ENCODE measurements around the gene CORIN.
"Not testable (repeated sequence)": the region's sequence is repeated elsewhere in the genome, so short reads cannot be mapped to it uniquely, and the experiment has no call there.

The CORIN gene

GRCh38 chr4:47701286-47701685 is 136.6 kb downstream of the CORIN start:
- H3K4me3 ChIP-seq (ENCODE audit: low read length in 2 of 2) = no peak overlapping the region
- H3K9ac ChIP-seq (ENCODE audit: low read depth in 1 of 2, low read length in 2 of 2) = no peak overlapping the region
- no peaks in the 10 kb centered on the region for H3K4me1 ChIP-seq (ENCODE audit: control insufficient read depth in 2 of 2, insufficient read depth in 2 of 2, low read length in 2 of 2)
- no peaks in the 10 kb centered on the region for H3K9me3 ChIP-seq (ENCODE audit: control insufficient read depth in 2 of 2, low read length in 2 of 2)
- no peaks in the 10 kb centered on the region for H3K36me3 ChIP-seq (ENCODE audit: control insufficient read depth in 2 of 2, insufficient read depth in 2 of 2, low read length in 2 of 2)
- no peaks in the 10 kb centered on the region for H3K27me3 ChIP-seq (ENCODE audit: control insufficient read depth in 2 of 2, insufficient read depth in 2 of 2, low read length in 2 of 2)
- no peak overlapping the region for H3K27ac ChIP-seq (ENCODE audit: low read depth in 2 of 2, low read length in 2 of 2)

GRCh38 chr4:47698837-47699236 is 139.0 kb downstream of the CORIN start:
- Histone ChIP-seq H3K9ac (ENCODE audit: low read depth in 1 of 2, low read length in 2 of 2) (no peak overlapping the region), H3K36me3 (ENCODE audit: control insufficient read depth in 2 of 2, insufficient read depth in 2 of 2, low read length in 2 of 2) (no peaks in the 10 kb centered on the region), H3K9me3 (ENCODE audit: control insufficient read depth in 2 of 2, low read length in 2 of 2) (no peaks in the 10 kb centered on the region)

GRCh38 chr4:47696823-47697222 is 141.0 kb downstream of the CORIN start:
- Histone ChIP-seq H3K27ac (ENCODE audit: low read depth in 2 of 2, low read length in 2 of 2) (no peak overlapping the region), H3K4me1 (ENCODE audit: control insufficient read depth in 2 of 2, insufficient read depth in 2 of 2, low read length in 2 of 2) (no peaks in the 10 kb centered on the region), H3K27me3 (ENCODE audit: control insufficient read depth in 2 of 2, insufficient read depth in 2 of 2, low read length in 2 of 2) (no peaks in the 10 kb centered on the region), H3K9ac (ENCODE audit: low read depth in 1 of 2, low read length in 2 of 2) (no peak overlapping the region), H3K36me3 (ENCODE audit: control insufficient read depth in 2 of 2, insufficient read depth in 2 of 2, low read length in 2 of 2) (no peaks in the 10 kb centered on the region), H3K9me3 (ENCODE audit: control insufficient read depth in 2 of 2, low read length in 2 of 2) (no peaks in the 10 kb centered on the region), H3K4me3 (ENCODE audit: low read length in 2 of 2) (no peak overlapping the region)

More at GRCh38 chr4:47698837-47699236, 139.0 kb downstream of the CORIN start:
- H3K4me1 ChIP-seq (ENCODE audit: control insufficient read depth in 2 of 2, insufficient read depth in 2 of 2, low read length in 2 of 2) = no peaks in the 10 kb centered on the region
- no peaks in the 10 kb centered on the region for H3K27me3 ChIP-seq (ENCODE audit: control insufficient read depth in 2 of 2, insufficient read depth in 2 of 2, low read length in 2 of 2)
- no peak overlapping the region for H3K27ac ChIP-seq (ENCODE audit: low read depth in 2 of 2, low read length in 2 of 2)
- H3K4me3 ChIP-seq (ENCODE audit: low read length in 2 of 2) = no peak overlapping the region

- H3K36me3 ChIP-seq (ENCODE audit: control insufficient read depth in 2 of 2, insufficient read depth in 2 of 2, low read length in 2 of 2) = no peaks in the 10 kb centered on the region
- H3K27me3 ChIP-seq (ENCODE audit: control insufficient read depth in 2 of 2, insufficient read depth in 2 of 2, low read length in 2 of 2) = no peaks in the 10 kb centered on the region
- no peak overlapping the region for H3K4me3 ChIP-seq (ENCODE audit: low read length in 2 of 2)
- no peaks in the 10 kb centered on the region for H3K4me1 ChIP-seq (ENCODE audit: control insufficient read depth in 2 of 2, insufficient read depth in 2 of 2, low read length in 2 of 2)
- H3K9ac ChIP-seq (ENCODE audit: low read depth in 1 of 2, low read length in 2 of 2) = no peak overlapping the region
- no peaks in the 10 kb centered on the region for H3K9me3 ChIP-seq (ENCODE audit: control insufficient read depth in 2 of 2, low read length in 2 of 2)
- no peak overlapping the region for H3K27ac ChIP-seq (ENCODE audit: low read depth in 2 of 2, low read length in 2 of 2)
These were observed 142.6 kb downstream of the CORIN start for GRCh38 chr4:47695260-47695659.

DNA sequence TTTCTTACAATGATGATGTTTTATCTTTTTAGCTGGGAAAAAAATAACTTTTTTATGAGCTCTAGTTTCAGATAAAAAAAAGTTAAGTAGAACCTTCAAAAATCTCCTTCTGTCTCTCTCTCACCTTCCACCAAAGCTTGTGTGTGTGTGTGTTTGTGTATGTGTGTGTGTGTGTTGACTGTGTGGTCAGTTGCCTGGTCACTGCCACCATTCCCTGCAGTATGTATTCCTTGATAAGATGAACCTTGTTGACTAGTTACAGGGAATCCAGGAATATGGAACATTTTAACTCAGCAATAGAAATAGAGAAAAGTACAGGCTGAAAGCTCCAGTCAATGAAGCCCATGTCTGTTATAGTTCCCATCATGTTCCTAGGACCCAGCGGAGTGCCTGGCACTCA is 143.5 kb downstream of the CORIN start:
- H3K27ac ChIP-seq (ENCODE audit: low read depth in 2 of 2, low read length in 2 of 2) = no peak overlapping the region

DNA sequence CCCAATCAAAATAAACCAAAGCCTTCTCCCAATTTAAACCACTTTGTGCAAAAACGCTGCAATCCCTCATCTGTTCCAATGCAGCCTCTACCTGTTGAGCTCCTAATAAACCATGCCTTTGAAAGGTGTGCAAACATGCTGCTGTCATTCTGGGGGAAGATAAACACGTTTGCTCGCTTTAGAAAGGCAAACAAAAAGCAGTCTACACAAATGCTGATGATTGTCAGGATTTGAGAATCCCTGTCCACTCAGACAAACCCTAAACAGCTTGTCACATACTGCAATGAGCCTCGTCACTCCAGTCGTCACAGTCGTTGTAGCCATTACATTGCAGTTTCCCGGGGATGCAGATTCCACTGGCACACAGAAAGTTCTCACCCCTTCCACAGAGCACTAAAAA is 145.2 kb downstream of the CORIN start:
- H3K36me3 ChIP-seq (ENCODE audit: control insufficient read depth in 2 of 2, insufficient read depth in 2 of 2, low read length in 2 of 2) = no peaks in the 10 kb centered on the region
- H3K27me3 ChIP-seq (ENCODE audit: control insufficient read depth in 2 of 2, insufficient read depth in 2 of 2, low read length in 2 of 2) = no peaks in the 10 kb centered on the region
- no peaks in the 10 kb centered on the region for H3K9me3 ChIP-seq (ENCODE audit: control insufficient read depth in 2 of 2, low read length in 2 of 2)
- H3K27ac ChIP-seq (ENCODE audit: low read depth in 2 of 2, low read length in 2 of 2) = no peak overlapping the region
- no peaks in the 10 kb centered on the region for H3K4me1 ChIP-seq (ENCODE audit: control insufficient read depth in 2 of 2, insufficient read depth in 2 of 2, low read length in 2 of 2)
- H3K4me3 ChIP-seq (ENCODE audit: low read length in 2 of 2) = no peak overlapping the region
- no peak overlapping the region for H3K9ac ChIP-seq (ENCODE audit: low read depth in 1 of 2, low read length in 2 of 2)

More for the DNA sequence above, 143.5 kb downstream of the CORIN start:
- Histone ChIP-seq H3K4me1 (ENCODE audit: control insufficient read depth in 2 of 2, insufficient read depth in 2 of 2, low read length in 2 of 2) (no peaks in the 10 kb centered on the region), H3K4me3 (ENCODE audit: low read length in 2 of 2) (no peak overlapping the region), H3K36me3 (ENCODE audit: control insufficient read depth in 2 of 2, insufficient read depth in 2 of 2, low read length in 2 of 2) (no peaks in the 10 kb centered on the region), H3K27me3 (ENCODE audit: control insufficient read depth in 2 of 2, insufficient read depth in 2 of 2, low read length in 2 of 2) (no peaks in the 10 kb centered on the region), H3K9me3 (ENCODE audit: control insufficient read depth in 2 of 2, low read length in 2 of 2) (no peaks in the 10 kb centered on the region), H3K9ac (ENCODE audit: low read depth in 1 of 2, low read length in 2 of 2) (no peak overlapping the region)

- H3K4me1 ChIP-seq (ENCODE audit: control insufficient read depth in 2 of 2, insufficient read depth in 2 of 2, low read length in 2 of 2); H3K9ac ChIP-seq (ENCODE audit: low read depth in 1 of 2, low read length in 2 of 2); H3K36me3 ChIP-seq (ENCODE audit: control insufficient read depth in 2 of 2, insufficient read depth in 2 of 2, low read length in 2 of 2); H3K27ac ChIP-seq (ENCODE audit: low read depth in 2 of 2, low read length in 2 of 2); H3K9me3 ChIP-seq (ENCODE audit: control insufficient read depth in 2 of 2, low read length in 2 of 2); H3K4me3 ChIP-seq (ENCODE audit: low read length in 2 of 2); H3K27me3 ChIP-seq (ENCODE audit: control insufficient read depth in 2 of 2, insufficient read depth in 2 of 2, low read length in 2 of 2): not testable (repeated sequence)
These were observed 146.0 kb downstream of the CORIN start for GRCh38 chr4:47691757-47692383.

DNA sequence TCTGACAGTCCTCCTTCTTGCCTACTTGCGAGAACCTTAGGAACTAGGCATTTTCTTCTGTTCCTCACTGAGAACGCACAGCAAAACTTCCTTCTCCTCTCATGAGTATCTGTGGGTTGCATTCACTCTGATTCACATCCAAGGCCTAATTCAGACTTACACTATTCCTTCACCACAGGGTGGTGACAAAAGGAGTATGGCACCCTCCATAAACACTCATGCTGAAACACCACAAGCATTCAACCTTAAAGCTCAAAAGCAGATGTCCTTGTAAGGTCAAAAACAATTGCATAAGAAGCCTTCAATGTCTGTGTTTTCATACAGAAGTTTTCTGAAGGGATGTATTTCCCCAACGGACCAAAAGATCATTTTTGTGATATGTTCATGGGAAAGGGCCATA is 147.3 kb downstream of the CORIN start:
- Histone ChIP-seq H3K9ac (ENCODE audit: low read depth in 1 of 2, low read length in 2 of 2) (no peak overlapping the region), H3K9me3 (ENCODE audit: control insufficient read depth in 2 of 2, low read length in 2 of 2) (no peaks in the 10 kb centered on the region), H3K36me3 (ENCODE audit: control insufficient read depth in 2 of 2, insufficient read depth in 2 of 2, low read length in 2 of 2) (no peaks in the 10 kb centered on the region), H3K4me1 (ENCODE audit: control insufficient read depth in 2 of 2, insufficient read depth in 2 of 2, low read length in 2 of 2) (no peaks in the 10 kb centered on the region), H3K27me3 (ENCODE audit: control insufficient read depth in 2 of 2, insufficient read depth in 2 of 2, low read length in 2 of 2) (no peaks in the 10 kb centered on the region), H3K27ac (ENCODE audit: low read depth in 2 of 2, low read length in 2 of 2) (no peak overlapping the region), H3K4me3 (ENCODE audit: low read length in 2 of 2) (no peak overlapping the region)

DNA sequence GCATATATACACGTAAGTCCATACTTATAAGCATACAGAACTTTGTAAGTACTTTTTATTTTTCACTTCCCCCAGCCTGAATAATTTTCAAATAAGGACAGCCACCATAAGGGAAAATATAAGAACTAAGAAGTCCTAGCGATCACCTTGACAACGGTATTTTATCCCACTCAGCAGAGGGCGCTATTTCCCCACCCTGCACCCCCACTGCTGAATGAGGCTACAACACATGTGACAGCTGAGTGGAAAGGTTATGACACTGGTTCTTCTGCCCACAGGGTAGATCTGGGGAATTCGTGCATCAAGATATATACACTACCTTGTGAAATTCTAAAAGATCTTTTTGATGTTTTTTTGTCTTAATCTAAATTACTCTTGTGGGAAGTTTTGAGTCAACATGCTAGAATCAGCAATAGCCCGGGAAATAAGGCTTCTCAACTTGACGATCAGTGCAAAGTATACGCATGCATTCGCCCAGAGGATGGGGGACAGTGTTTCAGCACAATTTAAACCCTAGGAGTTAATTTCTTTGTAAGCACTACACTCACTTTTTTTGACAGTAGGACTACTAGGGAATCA is 151.5 kb downstream of the CORIN start:
- Histone ChIP-seq H3K27ac (ENCODE audit: low read depth in 2 of 2, low read length in 2 of 2) (no peak overlapping the region), H3K36me3 (ENCODE audit: control insufficient read depth in 2 of 2, insufficient read depth in 2 of 2, low read length in 2 of 2) (no peaks in the 10 kb centered on the region), H3K4me1 (ENCODE audit: control insufficient read depth in 2 of 2, insufficient read depth in 2 of 2, low read length in 2 of 2) (no peaks in the 10 kb centered on the region), H3K4me3 (ENCODE audit: low read length in 2 of 2) (no peak overlapping the region), H3K9me3 (ENCODE audit: control insufficient read depth in 2 of 2, low read length in 2 of 2) (no peaks in the 10 kb centered on the region), H3K9ac (ENCODE audit: low read depth in 1 of 2, low read length in 2 of 2) (no peak overlapping the region), H3K27me3 (ENCODE audit: control insufficient read depth in 2 of 2, insufficient read depth in 2 of 2, low read length in 2 of 2) (peaks cover 0 to 2% of the 10 kb centered on the region in 2 donors)

- Histone ChIP-seq H3K9me3 (ENCODE audit: control insufficient read depth in 2 of 2, low read length in 2 of 2) (no peaks in the 10 kb centered on the region), H3K36me3 (ENCODE audit: control insufficient read depth in 2 of 2, insufficient read depth in 2 of 2, low read length in 2 of 2) (no peaks in the 10 kb centered on the region), H3K4me1 (ENCODE audit: control insufficient read depth in 2 of 2, insufficient read depth in 2 of 2, low read length in 2 of 2) (no peaks in the 10 kb centered on the region), H3K27ac (ENCODE audit: low read depth in 2 of 2, low read length in 2 of 2) (no peak overlapping the region), H3K9ac (ENCODE audit: low read depth in 1 of 2, low read length in 2 of 2) (no peak overlapping the region), H3K4me3 (ENCODE audit: low read length in 2 of 2) (no peak overlapping the region), H3K27me3 (ENCODE audit: control insufficient read depth in 2 of 2, insufficient read depth in 2 of 2, low read length in 2 of 2) (no peaks in the 10 kb centered on the region)
These were observed 162.1 kb downstream of the CORIN start for GRCh38 chr4:47675806-47676205.
